Hepatocyte (in vitro differentiated cells): ENCODE measurements around the gene PDSS2. TPM values are rescaled to one million over a fixed set of nuclear protein-coding genes. Genes with fewer than 3 reads are reported as not detected.

Experiments used
- DNase-seq: peaks from one replicate; pipeline ENCODE4 v3.0.0-alpha.2; 2016; ENCODE audit warnings: low spot score
- H2AFZ ChIP-seq: fragments of 200-600 bp; sonication (generic); 2 replicates; pipeline ENCODE4 v1.6.0; 2016; ENCODE audit warnings: antibody characterized with exemption, mild to moderate bottlenecking
- H3K27ac ChIP-seq: fragments of 200-600 bp; sonication (generic); 2 replicates; pipeline ENCODE4 v1.5.1; 2016; ENCODE audit warnings: mild to moderate bottlenecking
- H3K27me3 ChIP-seq: fragments of 200-600 bp; sonication (generic); 2 replicates; pipeline ENCODE4 v1.6.1; 2016
- H3K36me3 ChIP-seq: fragments of 200-600 bp; sonication (generic); replicated peaks from 2 replicates; pipeline ENCODE4 v1.5.1; 2016; ENCODE audit warnings: low read depth; ENCODE audit not compliant: insufficient read depth
- H3K4me1 ChIP-seq: fragments of 200-600 bp; sonication (generic); 2 replicates; pipeline ENCODE4 v1.5.1; 2016; ENCODE audit warnings: mild to moderate bottlenecking, moderate library complexity; ENCODE audit not compliant: insufficient read depth
- H3K4me2 ChIP-seq: fragments of 200-600 bp; sonication (generic); 2 replicates; pipeline ENCODE4 v1.6.0; 2016
- H3K4me3 ChIP-seq: fragments of 200-600 bp; sonication (generic); 2 replicates; pipeline ENCODE4 v1.5.1; 2016; ENCODE audit warnings: mild to moderate bottlenecking
- H3K79me2 ChIP-seq: fragments of 200-600 bp; sonication (generic); 2 replicates; pipeline ENCODE4 v1.6.0; 2017; ENCODE audit warnings: mild to moderate bottlenecking
- H3K9me2 ChIP-seq: fragments of 200-600 bp; sonication (generic); replicated peaks from 2 replicates; pipeline ENCODE4 v1.6.0; 2017; ENCODE audit warnings: mild to moderate bottlenecking; ENCODE audit not compliant: insufficient read depth
- H3K9me3 ChIP-seq: fragments of 200-600 bp; sonication (generic); 2 replicates; pipeline ENCODE4 v1.5.1; 2016; ENCODE audit warnings: low read depth, mild to moderate bottlenecking
- H4K20me1 ChIP-seq: fragments of 200-600 bp; sonication (generic); 2 replicates; pipeline ENCODE4 v1.6.0; 2016; ENCODE audit warnings: mild to moderate bottlenecking; ENCODE audit not compliant: insufficient read depth, poor library complexity, severe bottlenecking
- EZH2 ChIP-seq: fragments of 200-600 bp; sonication (generic); IDR thresholded peaks from 2 replicates; pipeline ENCODE4 v1.6.1; 2016; ENCODE audit warnings: antibody characterized with exemption, mild to moderate bottlenecking, borderline replicate concordance
- EZH2phosphoT487 ChIP-seq: fragments of 200-600 bp; sonication (generic); IDR thresholded peaks from one replicate; pipeline ENCODE4 v1.6.1; 2018; ENCODE audit warnings: antibody characterized with exemption, mild to moderate bottlenecking, low read depth, moderate library complexity; ENCODE audit not compliant: unreplicated experiment, severe bottlenecking
- WGBS: methylation state at CpG from one replicate; pipeline ENCODE4 v1.1.6; 2016; ENCODE audit warnings: low lambda C conversion rate; ENCODE audit errors: missing lambda C conversion rate; 5-methylcytosine and 5-hydroxymethylcytosine counted together
- polyA plus RNA-seq: library from polyadenylated mRNA; unstranded; fragments of >200 nt; fragmentation: Nextera tagmentation; extraction: Ambion mirVana; gene quantifications from 2 replicates; pipeline ENCODE4 v1.2.1, GENCODE V29; 2016
- total RNA-seq: library from RNA; depleted of rRNA; stranded (reverse); fragments of >200 nt; gene quantifications from 2 replicates; pipeline ENCODE4 v1.2.3, GENCODE V29; 2014
- TF ChIP-seq, protein P1 (sequence below): fragments of 200-600 bp; sonication (generic); IDR thresholded peaks from 2 replicates; pipeline ENCODE4 v1.5.1; 2016; ENCODE audit warnings: antibody characterized with exemption, mild to moderate bottlenecking; ENCODE audit not compliant: poor library complexity

Gene PDSS2
- total and polyA plus RNA-seq, 2 experiments from 2014 or later, result 15.3 to 18.2 TPM

DNA sequence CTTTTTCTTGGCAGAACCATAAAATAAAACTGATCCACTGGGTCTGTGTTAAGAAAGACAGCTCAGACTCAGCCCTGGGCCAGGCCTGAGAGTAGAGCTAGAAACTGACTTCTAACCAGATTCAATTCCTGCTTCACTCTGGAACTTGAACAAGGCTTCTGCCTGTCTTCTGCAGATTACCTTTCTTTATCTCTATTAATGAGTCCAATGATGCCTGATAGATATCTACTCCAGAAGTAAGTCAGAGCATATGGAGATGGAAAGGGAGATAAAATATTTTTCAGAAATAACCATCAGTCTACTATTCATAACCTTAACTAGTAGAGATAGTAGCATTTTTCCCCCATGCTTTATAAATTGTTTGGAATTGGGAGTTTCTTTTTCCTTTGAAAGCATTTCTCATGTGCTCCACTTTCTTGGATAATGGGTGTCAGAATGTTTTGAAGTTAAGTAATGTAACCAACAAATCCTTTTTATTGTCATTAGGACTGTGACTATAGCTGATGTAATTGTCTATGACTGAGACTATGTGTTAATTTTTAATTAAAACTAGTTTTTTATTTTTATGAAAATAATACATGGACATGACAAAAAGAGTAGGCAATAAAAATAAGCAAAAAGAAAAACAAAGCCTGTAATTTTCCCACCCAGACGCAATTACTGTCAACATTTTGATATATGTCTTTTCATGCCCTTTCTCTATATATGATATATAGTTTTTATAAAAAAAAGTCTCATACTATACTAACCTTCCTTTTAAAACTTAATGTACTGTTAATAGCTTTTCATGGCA lies 37.7 kb upstream of the PDSS2 start:
- H3K27me3 ChIP-seq, result peaks cover 1% of the 10 kb centered on the region
- peaks cover 3% of the 10 kb centered on the region for H3K79me2 ChIP-seq
- WGBS, result 100% methylated on average over 1 of the region's 1 CpG
- H4K20me1 ChIP-seq, result no peaks in the 10 kb centered on the region
- H3K4me3 ChIP-seq, result no peak overlapping the region
- no peak for DNase-seq
- TF ChIP-seq, protein P1, sequence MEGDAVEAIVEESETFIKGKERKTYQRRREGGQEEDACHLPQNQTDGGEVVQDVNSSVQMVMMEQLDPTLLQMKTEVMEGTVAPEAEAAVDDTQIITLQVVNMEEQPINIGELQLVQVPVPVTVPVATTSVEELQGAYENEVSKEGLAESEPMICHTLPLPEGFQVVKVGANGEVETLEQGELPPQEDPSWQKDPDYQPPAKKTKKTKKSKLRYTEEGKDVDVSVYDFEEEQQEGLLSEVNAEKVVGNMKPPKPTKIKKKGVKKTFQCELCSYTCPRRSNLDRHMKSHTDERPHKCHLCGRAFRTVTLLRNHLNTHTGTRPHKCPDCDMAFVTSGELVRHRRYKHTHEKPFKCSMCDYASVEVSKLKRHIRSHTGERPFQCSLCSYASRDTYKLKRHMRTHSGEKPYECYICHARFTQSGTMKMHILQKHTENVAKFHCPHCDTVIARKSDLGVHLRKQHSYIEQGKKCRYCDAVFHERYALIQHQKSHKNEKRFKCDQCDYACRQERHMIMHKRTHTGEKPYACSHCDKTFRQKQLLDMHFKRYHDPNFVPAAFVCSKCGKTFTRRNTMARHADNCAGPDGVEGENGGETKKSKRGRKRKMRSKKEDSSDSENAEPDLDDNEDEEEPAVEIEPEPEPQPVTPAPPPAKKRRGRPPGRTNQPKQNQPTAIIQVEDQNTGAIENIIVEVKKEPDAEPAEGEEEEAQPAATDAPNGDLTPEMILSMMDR, result no peak
- TF ChIP-seq EZH2, result no peak
- TF ChIP-seq EZH2phosphoT487, result no peak
- H3K27ac ChIP-seq, result no peak overlapping the region
- no peaks in the 10 kb centered on the region for H3K36me3 ChIP-seq
- no peak overlapping the region for H2AFZ ChIP-seq
- no peak overlapping the region for H3K4me2 ChIP-seq
- H3K4me1 ChIP-seq, result peaks cover 20% of the 10 kb centered on the region
- no peaks in the 10 kb centered on the region for H3K9me2 ChIP-seq
- H3K9me3 ChIP-seq, result no peaks in the 10 kb centered on the region

DNA sequence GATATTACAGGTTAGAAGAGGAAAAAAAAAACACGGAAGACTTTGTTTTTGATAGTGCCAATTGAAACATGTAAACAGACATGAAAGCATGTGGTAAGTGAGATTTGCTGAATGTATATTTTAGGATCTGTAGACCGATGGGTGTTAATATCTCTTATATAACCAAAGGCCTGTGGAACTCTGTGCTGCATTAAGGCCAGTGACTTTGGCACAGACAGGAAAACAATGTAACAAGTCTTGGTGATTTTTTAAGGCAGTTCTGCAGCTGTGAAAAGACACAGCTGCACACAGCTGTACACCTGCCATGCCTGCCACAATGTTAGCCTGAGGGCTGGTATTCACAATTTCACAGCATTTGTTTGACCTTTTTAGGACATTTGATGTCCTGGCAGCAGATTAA lies 36.6 kb upstream of the PDSS2 start:
- H3K4me2 ChIP-seq, result peak overlapping the region; percentile 97
- no peaks in the 10 kb centered on the region for H3K9me3 ChIP-seq
- no peaks in the 10 kb centered on the region for H3K36me3 ChIP-seq
- peaks cover 20% of the 10 kb centered on the region for H3K4me1 ChIP-seq
- H2AFZ ChIP-seq, result no peak overlapping the region
- TF ChIP-seq, protein P1, result no peak
- TF ChIP-seq EZH2 (no peak), EZH2phosphoT487 (no peak)
- H3K9me2 ChIP-seq, result no peaks in the 10 kb centered on the region
- peak overlapping the region; percentile 71 for H3K27ac ChIP-seq
- no peak for DNase-seq
- H4K20me1 ChIP-seq, result no peaks in the 10 kb centered on the region
- no peak overlapping the region for H3K4me3 ChIP-seq
- peaks cover 13% of the 10 kb centered on the region for H3K27me3 ChIP-seq
- WGBS, result 57% methylated on average over 2 of the region's 2 CpGs
- peaks cover under 1% of the 10 kb centered on the region for H3K79me2 ChIP-seq

DNA sequence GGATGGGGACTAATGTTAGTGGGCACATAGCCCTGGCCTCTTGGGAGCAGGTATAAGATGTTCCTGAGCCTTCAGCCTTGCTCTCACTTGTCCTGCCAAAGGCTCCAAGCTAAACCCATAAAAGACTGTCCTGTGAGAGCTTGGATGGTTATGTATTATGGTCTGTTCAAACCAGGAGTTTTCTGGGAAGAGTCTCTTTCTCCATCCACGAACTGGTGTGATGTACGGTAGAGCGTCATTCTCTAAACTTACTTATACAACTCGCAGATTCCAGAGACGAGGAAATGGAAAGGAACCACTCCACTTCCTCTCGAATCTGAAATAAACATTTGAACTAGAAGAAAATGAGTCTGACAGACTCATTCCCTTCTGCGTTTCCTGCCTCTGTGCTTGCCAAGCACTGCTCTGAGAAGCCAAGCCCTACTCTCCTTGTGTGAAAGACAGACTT lies 35.9 kb upstream of the PDSS2 start:
- no peaks in the 10 kb centered on the region for H3K9me3 ChIP-seq
- H3K27me3 ChIP-seq, result peaks cover 14% of the 10 kb centered on the region
- no peaks in the 10 kb centered on the region for H3K79me2 ChIP-seq
- peak overlapping the region; percentile 45 for H2AFZ ChIP-seq
- peak overlapping the region; percentile 97 for H3K4me2 ChIP-seq
- DNase-seq, result no peak
- H3K36me3 ChIP-seq, result no peaks in the 10 kb centered on the region
- 37% methylated on average over 7 of the region's 7 CpGs for WGBS
- peaks cover 20% of the 10 kb centered on the region for H3K4me1 ChIP-seq
- H3K9me2 ChIP-seq, result no peaks in the 10 kb centered on the region
- H4K20me1 ChIP-seq, result no peaks in the 10 kb centered on the region
- H3K27ac ChIP-seq, result peak overlapping the region; percentile 71
- no peak overlapping the region for H3K4me3 ChIP-seq
- TF ChIP-seq, protein P1, result no peak
- no peak for TF ChIP-seq EZH2phosphoT487
- TF ChIP-seq EZH2, result no peak
